HEK293T (cell line): Measurements from ENCODE around the gene KDM6A.

Experiments used
- ARNT ChIP-seq: fragments of 450-650 bp; IDR thresholded peaks from 2 replicates; pipeline ENCODE4 v1.6.1; 2017; ENCODE audit warnings: mild to moderate bottlenecking
- BHLHE40 ChIP-seq: fragments of 450-650 bp; IDR thresholded peaks from 2 replicates; pipeline ENCODE4 v1.6.1; 2016; ENCODE audit warnings: mild to moderate bottlenecking, moderate library complexity, borderline replicate concordance
- ELF4 ChIP-seq: fragments of 450-650 bp; IDR thresholded peaks from 2 replicates; pipeline ENCODE4 v1.6.1; 2017; ENCODE audit warnings: antibody characterized with exemption
- FOXK2 ChIP-seq: fragments of 450-650 bp; IDR thresholded peaks from 2 replicates; pipeline ENCODE4 v1.6.1; 2016; ENCODE audit warnings: mild to moderate bottlenecking
- L3MBTL2 ChIP-seq: fragments of 450-650 bp; conservative IDR thresholded peaks from 2 replicates; pipeline ENCODE4 v1.6.1; 2016; ENCODE audit warnings: mild to moderate bottlenecking
- NFRKB ChIP-seq: fragments of 450-650 bp; IDR thresholded peaks from 2 replicates; pipeline ENCODE4 v1.6.1; 2016; ENCODE audit warnings: mild to moderate bottlenecking, moderate library complexity
- SP1 ChIP-seq: fragments of 450-650 bp; IDR thresholded peaks from 2 replicates; pipeline ENCODE4 v1.6.1; 2017
- SUZ12 ChIP-seq: fragments of 450-650 bp; IDR thresholded peaks from 2 replicates; pipeline ENCODE4 v1.6.1; 2016; ENCODE audit warnings: mild to moderate bottlenecking
- TF ChIP-seq, protein P1 (sequence below): fragments of 450-650 bp; IDR thresholded peaks from 2 replicates; pipeline ENCODE4 v1.6.1; 2016

GRCh38 chrX:44881549-44881948 is 8.6 kb downstream of the KDM6A start:
- no peak for TF ChIP-seq ARNT
- TF ChIP-seq ELF4, result no peak
- no peak for TF ChIP-seq FOXK2
- no peak for TF ChIP-seq SUZ12
- TF ChIP-seq BHLHE40, result no peak
- TF ChIP-seq SP1, result no peak
- no peak for TF ChIP-seq NFRKB
- TF ChIP-seq, protein P1, sequence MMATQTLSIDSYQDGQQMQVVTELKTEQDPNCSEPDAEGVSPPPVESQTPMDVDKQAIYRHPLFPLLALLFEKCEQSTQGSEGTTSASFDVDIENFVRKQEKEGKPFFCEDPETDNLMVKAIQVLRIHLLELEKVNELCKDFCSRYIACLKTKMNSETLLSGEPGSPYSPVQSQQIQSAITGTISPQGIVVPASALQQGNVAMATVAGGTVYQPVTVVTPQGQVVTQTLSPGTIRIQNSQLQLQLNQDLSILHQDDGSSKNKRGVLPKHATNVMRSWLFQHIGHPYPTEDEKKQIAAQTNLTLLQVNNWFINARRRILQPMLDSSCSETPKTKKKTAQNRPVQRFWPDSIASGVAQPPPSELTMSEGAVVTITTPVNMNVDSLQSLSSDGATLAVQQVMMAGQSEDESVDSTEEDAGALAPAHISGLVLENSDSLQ, result no peak
- no peak for TF ChIP-seq L3MBTL2
